ENCODE data around the gene RXFP2. TPM values are rescaled to one million over a fixed set of nuclear protein-coding genes. Genes with fewer than 3 reads are reported as not detected.

RXFP2 gene
- total RNA-seq, 1 experiment from 2014 or later, result 0.16 TPM

GRCh38 chr13:31749929-31750328 lies 10.6 kb downstream of the RXFP2 start:
- peak; percentile 50 to 69 for DNase-seq (ENCODE audit: low read depth in 1 of 2, low spot score in 2 of 2)
- no peak overlapping the region for H3K4me3 ChIP-seq

GRCh38 chr13:31755211-31755610 lies 15.9 kb downstream of the RXFP2 start:
- no peak overlapping the region for H3K4me3 ChIP-seq
- no peaks in the 10 kb centered on the region for H3K27me3 ChIP-seq (replicated peaks)
- no peaks in the 10 kb centered on the region for H3K9me3 ChIP-seq (replicated peaks)
- peaks cover 16% of the 10 kb centered on the region for H3K4me1 ChIP-seq (replicated peaks)
- no peak for DNase-seq (ENCODE audit: low read depth in 1 of 2, low spot score in 2 of 2)
- H3K36me3 ChIP-seq, result no peaks in the 10 kb centered on the region
- no peak overlapping the region; the same call in 1 of the 2 replicates for H3K27ac ChIP-seq

More at GRCh38 chr13:31749929-31750328, 10.6 kb downstream of the RXFP2 start:
- H3K27ac ChIP-seq, result peak overlapping the region; percentile 93
- no peaks in the 10 kb centered on the region for H3K9me3 ChIP-seq (replicated peaks)
- H3K27me3 ChIP-seq (replicated peaks), result no peaks in the 10 kb centered on the region
- H3K36me3 ChIP-seq, result no peaks in the 10 kb centered on the region
- peaks cover 24% of the 10 kb centered on the region for H3K4me1 ChIP-seq (replicated peaks)

- H3K4me3 ChIP-seq, result no peak overlapping the region
- no peaks in the 10 kb centered on the region for H3K9me3 ChIP-seq (replicated peaks)
- no peaks in the 10 kb centered on the region for H3K27me3 ChIP-seq (replicated peaks)
- no peaks in the 10 kb centered on the region for H3K36me3 ChIP-seq
- H3K4me1 ChIP-seq (replicated peaks), result peaks cover 10% of the 10 kb centered on the region
- no peak for DNase-seq (ENCODE audit: low read depth in 1 of 2, low spot score in 2 of 2)
- peak overlapping the region; percentile 46 for H3K27ac ChIP-seq
Observed at GRCh38 chr13:31755803-31756212, 16.5 kb downstream of the RXFP2 start.

GRCh38 chr13:31756346-31756745 lies 17.0 kb downstream of the RXFP2 start:
- no peak overlapping the region for H3K4me3 ChIP-seq

GRCh38 chr13:31761951-31762350 lies 22.6 kb downstream of the RXFP2 start:
- Histone ChIP-seq H3K4me3 (no peak overlapping the region), H3K9me3 (replicated peaks) (no peaks in the 10 kb centered on the region), H3K27me3 (replicated peaks) (no peaks in the 10 kb centered on the region), H3K36me3 (no peaks in the 10 kb centered on the region), H3K27ac (no peak overlapping the region), H3K4me1 (replicated peaks) (peaks cover 24% of the 10 kb centered on the region)
- DNase-seq (ENCODE audit: low read depth in 1 of 2, low spot score in 2 of 2), result no peak

More at GRCh38 chr13:31756346-31756745, 17.0 kb downstream of the RXFP2 start:
- Histone ChIP-seq H3K27ac (peak overlapping the region; percentile 46), H3K9me3 (replicated peaks) (no peaks in the 10 kb centered on the region), H3K27me3 (replicated peaks) (no peaks in the 10 kb centered on the region), H3K4me1 (replicated peaks) (peaks cover 9% of the 10 kb centered on the region), H3K36me3 (no peaks in the 10 kb centered on the region)
- peak in 1 of 2 experiments; percentile 36 for DNase-seq (ENCODE audit: low read depth in 1 of 2, low spot score in 2 of 2)

GRCh38 chr13:31764556-31764955 lies 25.2 kb downstream of the RXFP2 start:
- Histone ChIP-seq H3K9me3 (replicated peaks) (no peaks in the 10 kb centered on the region), H3K27me3 (replicated peaks) (no peaks in the 10 kb centered on the region), H3K4me1 (replicated peaks) (peaks cover 48% of the 10 kb centered on the region), H3K27ac (peak overlapping the region; percentile 69), H3K36me3 (no peaks in the 10 kb centered on the region), H3K4me3 (no peak overlapping the region)
- no peak for DNase-seq (ENCODE audit: low read depth in 1 of 2, low spot score in 2 of 2)

GRCh38 chr13:31765138-31765785 lies 25.9 kb downstream of the RXFP2 start:
- no peak overlapping the region for H3K4me3 ChIP-seq
- H3K36me3 ChIP-seq, result no peaks in the 10 kb centered on the region
- no peaks in the 10 kb centered on the region for H3K27me3 ChIP-seq (replicated peaks)
- peak overlapping the region; percentile 69 for H3K27ac ChIP-seq
- DNase-seq (ENCODE audit: low read depth in 1 of 2, low spot score in 2 of 2), result peak in 1 of 2 experiments; percentile 64
- H3K4me1 ChIP-seq (replicated peaks), result peaks cover 48% of the 10 kb centered on the region
- no peaks in the 10 kb centered on the region for H3K9me3 ChIP-seq (replicated peaks)

GRCh38 chr13:31767175-31767900 lies 28.0 kb downstream of the RXFP2 start:
- H3K4me1 ChIP-seq (replicated peaks), result peaks cover 48% of the 10 kb centered on the region

GRCh38 chr13:31768351-31768750 lies 29.0 kb downstream of the RXFP2 start:
- Histone ChIP-seq H3K4me1 (replicated peaks) (peaks cover 48% of the 10 kb centered on the region), H3K4me3 (no peak overlapping the region), H3K9me3 (replicated peaks) (no peaks in the 10 kb centered on the region), H3K27ac (peak overlapping the region; percentile 69), H3K27me3 (replicated peaks) (no peaks in the 10 kb centered on the region), H3K36me3 (no peaks in the 10 kb centered on the region)
- DNase-seq (ENCODE audit: low read depth in 1 of 2, low spot score in 2 of 2), result peak; percentile 55 to 59

More at GRCh38 chr13:31767175-31767900, 28.0 kb downstream of the RXFP2 start:
- H3K36me3 ChIP-seq, result no peaks in the 10 kb centered on the region
- DNase-seq (ENCODE audit: low read depth in 1 of 2, low spot score in 2 of 2), result peak; percentile 46 to 50
- no peak overlapping the region for H3K4me3 ChIP-seq
- H3K9me3 ChIP-seq (replicated peaks), result no peaks in the 10 kb centered on the region
- no peaks in the 10 kb centered on the region for H3K27me3 ChIP-seq (replicated peaks)
- H3K27ac ChIP-seq, result peak overlapping the region; percentile 69

GRCh38 chr13:31769575-31769974 lies 30.2 kb downstream of the RXFP2 start:
- Histone ChIP-seq H3K36me3 (no peaks in the 10 kb centered on the region), H3K27me3 (replicated peaks) (no peaks in the 10 kb centered on the region), H3K27ac (no peak overlapping the region), H3K4me1 (replicated peaks) (peaks cover 55% of the 10 kb centered on the region), H3K4me3 (no peak overlapping the region), H3K9me3 (replicated peaks) (no peaks in the 10 kb centered on the region)
- DNase-seq (ENCODE audit: low read depth in 1 of 2, low spot score in 2 of 2), result no peak

GRCh38 chr13:31772231-31772630 lies 32.9 kb downstream of the RXFP2 start:
- Histone ChIP-seq H3K27me3 (replicated peaks) (no peaks in the 10 kb centered on the region), H3K4me3 (no peak overlapping the region), H3K9me3 (replicated peaks) (no peaks in the 10 kb centered on the region), H3K27ac (no peak overlapping the region), H3K36me3 (no peaks in the 10 kb centered on the region), H3K4me1 (replicated peaks) (peaks cover 29% of the 10 kb centered on the region)
- DNase-seq (ENCODE audit: low read depth in 1 of 2, low spot score in 2 of 2), result no peak

GRCh38 chr13:31773538-31773937 lies 34.2 kb downstream of the RXFP2 start:
- no peak overlapping the region; the same call in 1 of the 2 replicates for H3K4me3 ChIP-seq
- H3K27ac ChIP-seq, result no peak overlapping the region

GRCh38 chr13:31774186-31774750 lies 34.9 kb downstream of the RXFP2 start:
- no peak overlapping the region for H3K27ac ChIP-seq
- peaks cover 8% of the 10 kb centered on the region for H3K4me1 ChIP-seq (replicated peaks)
- no peaks in the 10 kb centered on the region for H3K36me3 ChIP-seq
- no peak overlapping the region for H3K4me3 ChIP-seq
- DNase-seq (ENCODE audit: low read depth in 1 of 2, low spot score in 2 of 2), result no peak
- no peaks in the 10 kb centered on the region for H3K27me3 ChIP-seq (replicated peaks)
- H3K9me3 ChIP-seq (replicated peaks), result no peaks in the 10 kb centered on the region

More at GRCh38 chr13:31773538-31773937, 34.2 kb downstream of the RXFP2 start:
- H3K36me3 ChIP-seq, result no peaks in the 10 kb centered on the region
- peaks cover 16% of the 10 kb centered on the region for H3K4me1 ChIP-seq (replicated peaks)
- H3K27me3 ChIP-seq (replicated peaks), result no peaks in the 10 kb centered on the region
- DNase-seq (ENCODE audit: low read depth in 1 of 2, low spot score in 2 of 2), result no peak
- no peaks in the 10 kb centered on the region for H3K9me3 ChIP-seq (replicated peaks)

- H3K4me1 ChIP-seq (replicated peaks), result peaks cover 8% of the 10 kb centered on the region; the same call in 1 of the 2 replicates
- H3K36me3 ChIP-seq, result no peaks in the 10 kb centered on the region
- no peak overlapping the region for H3K4me3 ChIP-seq
- H3K27me3 ChIP-seq (replicated peaks), result no peaks in the 10 kb centered on the region
- H3K27ac ChIP-seq, result no peak overlapping the region
- H3K9me3 ChIP-seq (replicated peaks), result no peaks in the 10 kb centered on the region
- no peak for DNase-seq (ENCODE audit: low read depth in 1 of 2, low spot score in 2 of 2)
Observed at GRCh38 chr13:31775148-31775547, 35.8 kb downstream of the RXFP2 start.

Data from SJSA1 (cell line).